Fibroblast of the aortic adventitia (primary cell): ENCODE results near the gene TLE5. TPM values are rescaled to one million over a fixed set of nuclear protein-coding genes. Genes with fewer than 3 reads are reported as not detected.

Experiments used
- DNase-seq: peaks from one replicate; pipeline ENCODE4 v3.0.0-alpha.2; 2010; ENCODE audit warnings: low read depth
- H3K4me3 ChIP-seq: 2 replicates; pipeline ENCODE4 v1.5.1; 2011; ENCODE audit warnings: low read depth, mild to moderate bottlenecking, control low read depth, low read length, moderate library complexity
- total RNA-seq: library from RNA; depleted of rRNA; stranded (reverse); fragments of >200 nt; gene quantifications from 2 replicates; pipeline ENCODE4 v1.2.3, GENCODE V29; 2012; ENCODE audit warnings: low replicate concordance
- TF ChIP-seq, protein P1 (sequence below): IDR thresholded peaks from 2 replicates; pipeline ENCODE4 v1.5.1; 2011; ENCODE audit warnings: mild to moderate bottlenecking, low read length, control low read depth, inconsistent platforms; ENCODE audit not compliant: insufficient read depth

Gene TLE5
- total RNA-seq, 1 donor = 232 TPM

GRCh38 chr19:3099347-3100145 is 37.3 kb upstream of the TLE5 start:
- TF ChIP-seq, protein P1, sequence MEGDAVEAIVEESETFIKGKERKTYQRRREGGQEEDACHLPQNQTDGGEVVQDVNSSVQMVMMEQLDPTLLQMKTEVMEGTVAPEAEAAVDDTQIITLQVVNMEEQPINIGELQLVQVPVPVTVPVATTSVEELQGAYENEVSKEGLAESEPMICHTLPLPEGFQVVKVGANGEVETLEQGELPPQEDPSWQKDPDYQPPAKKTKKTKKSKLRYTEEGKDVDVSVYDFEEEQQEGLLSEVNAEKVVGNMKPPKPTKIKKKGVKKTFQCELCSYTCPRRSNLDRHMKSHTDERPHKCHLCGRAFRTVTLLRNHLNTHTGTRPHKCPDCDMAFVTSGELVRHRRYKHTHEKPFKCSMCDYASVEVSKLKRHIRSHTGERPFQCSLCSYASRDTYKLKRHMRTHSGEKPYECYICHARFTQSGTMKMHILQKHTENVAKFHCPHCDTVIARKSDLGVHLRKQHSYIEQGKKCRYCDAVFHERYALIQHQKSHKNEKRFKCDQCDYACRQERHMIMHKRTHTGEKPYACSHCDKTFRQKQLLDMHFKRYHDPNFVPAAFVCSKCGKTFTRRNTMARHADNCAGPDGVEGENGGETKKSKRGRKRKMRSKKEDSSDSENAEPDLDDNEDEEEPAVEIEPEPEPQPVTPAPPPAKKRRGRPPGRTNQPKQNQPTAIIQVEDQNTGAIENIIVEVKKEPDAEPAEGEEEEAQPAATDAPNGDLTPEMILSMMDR = no peak
- DNase-seq = no peak
- H3K4me3 ChIP-seq = peak overlapping the region; percentile 89

DNA sequence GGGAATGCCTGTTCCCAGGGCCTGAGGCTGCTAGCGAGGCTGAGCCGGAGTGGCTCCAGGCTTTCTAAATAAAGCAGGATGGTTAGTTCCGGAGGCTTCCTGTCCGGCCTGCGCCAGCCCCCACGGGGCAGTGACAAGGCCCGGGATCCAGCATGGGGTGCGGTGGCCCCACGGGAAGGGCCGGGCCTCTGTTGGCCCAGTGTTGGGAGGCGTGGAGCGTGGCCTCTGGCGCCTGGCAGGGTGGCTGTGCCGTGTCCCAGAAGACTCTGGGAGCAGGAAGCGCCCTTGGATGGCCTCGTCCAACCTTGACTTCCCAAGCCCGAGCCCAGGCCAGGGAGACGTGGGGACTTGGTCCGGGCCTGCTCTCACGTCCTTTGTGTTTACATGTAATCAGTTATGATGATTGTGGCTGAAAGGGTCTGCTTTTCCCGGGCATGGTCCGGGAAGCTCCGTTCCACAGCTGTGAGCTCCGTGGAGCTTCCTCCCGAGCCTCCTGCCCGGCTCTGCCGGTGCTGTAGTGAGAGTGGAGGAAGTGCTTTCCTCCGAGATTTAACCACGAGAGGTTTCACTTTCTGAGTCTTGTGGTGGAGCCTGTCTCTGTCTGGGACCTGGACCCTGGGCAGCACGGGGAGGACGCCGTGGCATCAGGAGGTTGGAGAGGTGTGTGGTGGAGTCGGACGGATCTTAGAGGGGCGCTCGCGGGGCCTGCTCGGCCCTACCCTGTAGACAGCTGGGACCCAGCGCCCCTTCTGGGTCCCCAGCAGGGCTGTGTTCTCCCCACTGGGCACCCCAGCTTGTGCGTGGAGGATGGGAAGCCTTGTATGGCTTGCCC is 36.4 kb upstream of the TLE5 start:
- TF ChIP-seq, protein P1 = no peak
- DNase-seq = peak; percentile 38
- peak overlapping the region; percentile 89 for H3K4me3 ChIP-seq

DNA sequence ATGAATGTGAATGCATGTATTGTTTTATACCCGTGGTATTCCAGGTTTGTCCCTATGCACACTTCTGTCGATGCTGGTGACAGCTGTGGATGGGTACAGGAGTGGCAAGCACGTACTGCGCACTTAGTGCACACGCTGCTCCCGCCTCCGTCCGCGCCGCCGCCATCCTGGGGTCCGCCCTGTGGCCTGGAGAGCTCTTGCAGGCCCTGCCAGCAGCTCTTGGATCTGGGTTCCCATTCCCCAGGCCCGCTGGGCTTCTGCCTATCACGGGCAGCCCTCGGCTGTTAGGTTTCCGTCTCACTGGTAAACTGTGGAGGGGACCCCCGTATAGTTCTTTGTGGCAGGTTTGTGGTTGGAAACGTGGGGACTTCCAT is 35.8 kb upstream of the TLE5 start:
- peak overlapping the region; percentile 89 for H3K4me3 ChIP-seq
- peak; percentile 51 for DNase-seq
- TF ChIP-seq, protein P1 = peak; percentile 40

DNA sequence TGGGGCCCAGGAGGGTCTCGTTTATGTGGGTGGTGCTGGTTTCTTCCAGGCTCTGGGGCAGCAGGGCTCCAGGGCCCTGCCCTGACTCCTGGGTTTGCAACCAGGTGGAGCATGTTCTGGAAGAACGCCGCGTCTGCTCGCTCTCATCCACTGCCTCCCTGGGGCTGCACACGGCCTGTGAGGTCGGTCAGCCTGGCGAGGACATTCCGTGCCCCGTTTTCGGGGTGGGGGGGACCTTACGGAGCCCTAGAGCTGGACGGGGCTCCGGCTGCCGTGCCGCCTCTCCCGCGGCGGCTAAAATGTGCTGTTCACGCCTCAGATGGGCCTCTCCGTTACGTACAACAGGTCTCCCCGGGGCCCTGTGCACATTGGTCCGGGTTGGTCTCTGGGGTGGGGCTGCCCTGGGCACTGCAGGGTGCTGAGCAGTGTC is 35.2 kb upstream of the TLE5 start:
- H3K4me3 ChIP-seq = peak overlapping the region; percentile 89
- TF ChIP-seq, protein P1 = no peak
- no peak for DNase-seq

DNA sequence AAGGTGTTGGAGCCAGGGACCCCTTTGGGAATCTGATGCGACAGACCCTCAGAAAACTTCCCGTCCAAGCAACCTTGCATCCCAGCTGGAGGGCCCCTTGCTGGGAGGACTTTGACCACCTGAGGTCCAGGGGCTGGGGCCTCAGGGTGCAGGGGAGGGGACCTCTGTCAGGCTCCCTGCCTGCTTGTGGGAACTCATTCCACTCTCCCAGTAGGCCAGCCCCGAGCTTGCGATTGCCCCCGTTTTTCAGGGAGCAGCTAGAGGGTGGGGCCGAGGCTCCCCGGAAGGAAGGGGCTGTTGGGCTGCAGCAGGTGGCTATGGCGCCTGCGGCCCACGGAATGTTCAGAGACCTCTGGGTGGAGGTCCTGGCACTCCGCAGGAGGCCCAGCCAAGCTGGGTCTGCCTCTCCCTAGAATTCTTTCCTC is 34.6 kb upstream of the TLE5 start:
- peak overlapping the region; percentile 89 for H3K4me3 ChIP-seq
- TF ChIP-seq, protein P1 = no peak

GRCh38 chr19:3096267-3096901 is 34.1 kb upstream of the TLE5 start:
- TF ChIP-seq, protein P1 = no peak
- no peak for DNase-seq

More for the DNA sequence above, 34.6 kb upstream of the TLE5 start:
- no peak for DNase-seq

More at GRCh38 chr19:3096267-3096901, 34.1 kb upstream of the TLE5 start:
- H3K4me3 ChIP-seq = peak overlapping the region; percentile 89
